ENCODE data around the gene ECHS1. TPM values are rescaled to one million over a fixed set of nuclear protein-coding genes. Genes with fewer than 3 reads are reported as not detected.
A peak's percentile ranks its signal among the peaks of the same experiment; 100 is the strongest.
"Not testable (repeated sequence)": the region's sequence is repeated elsewhere in the genome, so short reads cannot be mapped to it uniquely, and the experiment has no call there.

Gene ECHS1
- total and polyA plus RNA-seq, 8 donors, result 71.0 to 87.1 (median 76.7) TPM

DNA sequence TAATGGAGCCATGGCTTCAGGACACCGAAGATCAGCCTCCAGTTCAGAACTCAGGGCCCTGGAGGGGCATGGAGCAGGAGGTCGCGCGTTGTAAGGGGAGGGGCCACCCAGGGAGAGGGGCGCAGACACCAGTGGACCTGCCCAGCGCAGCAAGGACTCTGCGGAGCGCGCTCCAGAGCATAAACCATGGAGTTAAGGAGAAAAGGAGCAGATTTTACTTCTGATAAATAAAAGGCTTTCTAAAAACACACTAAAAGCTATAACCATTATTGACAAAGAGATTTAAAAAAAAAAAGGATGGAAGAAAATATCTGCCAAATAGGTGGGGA is 47.0 kb downstream of the ECHS1 start:
- ATAC-seq (no peak), DNase-seq (no peak)
- intact Hi-C loops (cut with DNase I), result no loop called here
- Histone ChIP-seq H3K4me1 (peaks cover 4 to 24% of the 10 kb centered on the region in 2 donors), H3K36me3 (no peaks in the 10 kb centered on the region), H3K27me3 (peaks cover 44 to 81% of the 10 kb centered on the region in 2 donors), H3K9me3 (no peaks in the 10 kb centered on the region), H3K4me3 (no peak overlapping the region), H3K27ac (no peak overlapping the region)
- TF ChIP-seq, protein P1, sequence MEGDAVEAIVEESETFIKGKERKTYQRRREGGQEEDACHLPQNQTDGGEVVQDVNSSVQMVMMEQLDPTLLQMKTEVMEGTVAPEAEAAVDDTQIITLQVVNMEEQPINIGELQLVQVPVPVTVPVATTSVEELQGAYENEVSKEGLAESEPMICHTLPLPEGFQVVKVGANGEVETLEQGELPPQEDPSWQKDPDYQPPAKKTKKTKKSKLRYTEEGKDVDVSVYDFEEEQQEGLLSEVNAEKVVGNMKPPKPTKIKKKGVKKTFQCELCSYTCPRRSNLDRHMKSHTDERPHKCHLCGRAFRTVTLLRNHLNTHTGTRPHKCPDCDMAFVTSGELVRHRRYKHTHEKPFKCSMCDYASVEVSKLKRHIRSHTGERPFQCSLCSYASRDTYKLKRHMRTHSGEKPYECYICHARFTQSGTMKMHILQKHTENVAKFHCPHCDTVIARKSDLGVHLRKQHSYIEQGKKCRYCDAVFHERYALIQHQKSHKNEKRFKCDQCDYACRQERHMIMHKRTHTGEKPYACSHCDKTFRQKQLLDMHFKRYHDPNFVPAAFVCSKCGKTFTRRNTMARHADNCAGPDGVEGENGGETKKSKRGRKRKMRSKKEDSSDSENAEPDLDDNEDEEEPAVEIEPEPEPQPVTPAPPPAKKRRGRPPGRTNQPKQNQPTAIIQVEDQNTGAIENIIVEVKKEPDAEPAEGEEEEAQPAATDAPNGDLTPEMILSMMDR (IDR thresholded peaks at IDR 0.05), result no peak

GRCh38 chr10:133325440-133326222 is 47.5 kb downstream of the ECHS1 start:
- Histone ChIP-seq H3K27me3 (peaks cover 44 to 80% of the 10 kb centered on the region in 2 donors), H3K4me3 (peak overlapping the region in 1 of 2 donors; percentile 22), H3K9me3 (no peaks in the 10 kb centered on the region), H3K36me3 (no peaks in the 10 kb centered on the region), H3K4me1 (peaks cover 4 to 24% of the 10 kb centered on the region in 2 donors), H3K27ac (no peak overlapping the region)
- DNase-seq, result peak in 1 of 4 donors; percentile 69
- intact Hi-C loops (cut with DNase I), result no loop called here
- no peak for ATAC-seq
- TF ChIP-seq, protein P1 (IDR thresholded peaks at IDR 0.05), result no peak

- Histone ChIP-seq H3K27ac (no peak overlapping the region), H3K4me1 (peaks cover 4 to 21% of the 10 kb centered on the region in 2 donors), H3K4me3 (no peak overlapping the region), H3K36me3 (no peaks in the 10 kb centered on the region), H3K9me3 (no peaks in the 10 kb centered on the region), H3K27me3 (peaks cover 44 to 83% of the 10 kb centered on the region in 2 donors)
- ATAC-seq (no peak), DNase-seq (peak in 1 of 4 donors; percentile 68)
- TF ChIP-seq, protein P1 (IDR thresholded peaks at IDR 0.05), result no peak
- intact Hi-C loops (cut with DNase I), result no loop called here
Observed at GRCh38 chr10:133324857-133325260, 48.3 kb downstream of the ECHS1 start.

DNA sequence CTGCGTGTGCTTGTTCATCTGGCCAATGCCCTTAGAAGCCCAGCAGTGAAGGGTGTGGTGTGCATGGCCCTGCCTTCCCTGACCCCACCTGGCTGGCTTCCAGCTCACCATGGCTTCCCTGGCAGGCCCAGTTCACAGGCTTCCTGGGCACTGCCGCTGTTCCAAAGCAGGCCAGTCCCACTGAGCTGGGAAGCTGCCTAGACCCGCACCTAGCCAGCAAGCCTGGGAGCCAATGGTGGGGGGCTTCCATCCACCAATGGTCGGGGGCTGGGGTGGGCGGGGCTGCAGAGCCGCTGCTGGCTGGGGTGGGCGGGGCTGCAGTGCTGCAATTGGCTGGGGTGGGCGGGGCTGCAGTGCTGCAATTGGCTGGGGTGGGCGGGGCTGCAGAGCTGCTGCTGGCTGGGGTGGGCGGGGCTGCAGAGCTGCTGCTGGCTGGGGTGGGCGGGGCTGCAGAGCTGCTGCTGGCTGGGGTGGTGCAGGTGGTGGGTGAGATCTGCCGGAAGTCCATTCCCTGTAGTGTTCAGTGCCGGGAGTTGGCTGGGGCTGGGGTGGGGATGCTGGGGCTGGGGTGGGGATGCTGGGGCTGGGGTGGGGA is 48.9 kb downstream of the ECHS1 start:
- H3K4me1 ChIP-seq, result peaks cover 4 to 16% of the 10 kb centered on the region in 2 donors
- no peak overlapping the region for H3K27ac ChIP-seq
- intact Hi-C loops (cut with DNase I), result no loop called here
- H3K4me3 ChIP-seq, result no peak overlapping the region
- TF ChIP-seq, protein P1 (IDR thresholded peaks at IDR 0.05), result no peak
- H3K27me3 ChIP-seq, result peaks cover 44 to 83% of the 10 kb centered on the region in 2 donors
- no peaks in the 10 kb centered on the region for H3K9me3 ChIP-seq
- H3K36me3 ChIP-seq, result no peaks in the 10 kb centered on the region
- peak; percentile 73 for ATAC-seq
- DNase-seq, result peak in 3 of 4 donors; percentile 34 to 82 (median 49)

- H3K4me3 ChIP-seq; intact Hi-C loops (cut with DNase I): not testable (repeated sequence)
- peak in 1 of 4 donors; percentile 6 for DNase-seq
Observed at GRCh38 chr10:133322064-133322709, 51.0 kb downstream of the ECHS1 start.

DNA sequence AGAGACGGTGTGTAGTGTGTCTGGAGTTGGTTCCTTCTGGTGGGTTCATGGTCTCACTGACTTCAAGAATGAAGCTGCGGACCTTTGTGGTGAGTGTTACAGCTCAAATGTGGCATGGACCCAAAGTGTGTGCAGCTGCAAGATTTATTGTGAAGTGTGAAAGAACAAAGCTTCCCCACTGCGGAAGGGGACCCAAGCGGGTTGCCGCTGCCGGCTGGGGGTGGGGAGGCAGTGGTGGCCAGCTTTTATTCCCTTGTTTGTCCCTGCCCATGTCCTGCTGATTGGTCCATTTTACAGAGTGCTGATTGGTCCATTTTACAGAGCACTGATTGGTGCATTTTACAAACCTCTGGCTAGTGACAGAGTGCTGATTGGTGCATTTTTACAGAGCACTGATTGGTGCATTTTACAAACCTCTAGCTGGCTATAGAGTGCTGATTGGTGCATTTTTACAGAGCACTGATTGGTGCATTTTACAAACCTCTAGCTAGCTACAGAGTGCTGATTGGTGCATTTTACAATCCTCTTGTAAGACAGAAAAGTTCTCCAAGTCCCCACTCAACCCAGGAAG is 52.2 kb downstream of the ECHS1 start:
- peaks cover 4 to 20% of the 10 kb centered on the region in 2 donors for H3K4me1 ChIP-seq
- H3K27me3 ChIP-seq, result peaks cover 12 to 59% of the 10 kb centered on the region in 2 donors
- H3K9me3 ChIP-seq; ATAC-seq; intact Hi-C loops (cut with DNase I); H3K4me3 ChIP-seq; H3K27ac ChIP-seq; H3K36me3 ChIP-seq: not testable (repeated sequence)
- DNase-seq, result peak in 1 of 4 donors; percentile 6

More at GRCh38 chr10:133322064-133322709, 51.0 kb downstream of the ECHS1 start:
- H3K27me3 ChIP-seq, result peaks cover 24 to 71% of the 10 kb centered on the region in 2 donors
- H3K36me3 ChIP-seq, H3K9me3 ChIP-seq, H3K27ac ChIP-seq, ATAC-seq: not testable (repeated sequence)
- H3K4me1 ChIP-seq, result peaks cover 4 to 23% of the 10 kb centered on the region in 2 donors
